ENCODE results near the gene ADGRD2. TPM values are rescaled to one million over a fixed set of nuclear protein-coding genes. Genes with fewer than 3 reads are reported as not detected.

ADGRD2 gene
- total RNA-seq, 4 donors from 2014 or later = not detected

- no peak overlapping the region for H3K4me3 ChIP-seq
- no peaks in the 10 kb centered on the region for H3K36me3 ChIP-seq
- H3K27ac ChIP-seq = no peak overlapping the region
- H3K27me3 ChIP-seq = no peaks in the 10 kb centered on the region
- H3K9me3 ChIP-seq = no peaks in the 10 kb centered on the region
- DNase-seq = no peak
- no peak for TF ChIP-seq POLR2A (IDR thresholded peaks at IDR 0.05)
- TF ChIP-seq CTCF (IDR thresholded peaks at IDR 0.05) = no peak
- no peaks in the 10 kb centered on the region for H3K4me1 ChIP-seq
These were observed 38.5 kb downstream of the ADGRD2 start for GRCh38 chr9:124488641-124489210.

GRCh38 chr9:124489222-124489621 lies 39.0 kb downstream of the ADGRD2 start:
- Histone ChIP-seq H3K36me3 (no peaks in the 10 kb centered on the region), H3K27me3 (no peaks in the 10 kb centered on the region), H3K27ac (no peak overlapping the region), H3K4me1 (no peaks in the 10 kb centered on the region), H3K4me3 (no peak overlapping the region), H3K9me3 (no peaks in the 10 kb centered on the region)
- TF ChIP-seq POLR2A (IDR thresholded peaks at IDR 0.05) = no peak
- no peak for TF ChIP-seq CTCF (IDR thresholded peaks at IDR 0.05)
- DNase-seq = no peak

GRCh38 chr9:124490004-124490403 lies 39.8 kb downstream of the ADGRD2 start:
- no peaks in the 10 kb centered on the region for H3K4me1 ChIP-seq
- no peaks in the 10 kb centered on the region for H3K27me3 ChIP-seq
- H3K9me3 ChIP-seq = no peaks in the 10 kb centered on the region
- no peak overlapping the region for H3K4me3 ChIP-seq
- no peaks in the 10 kb centered on the region for H3K36me3 ChIP-seq
- TF ChIP-seq CTCF (IDR thresholded peaks at IDR 0.05) (no peak), POLR2A (IDR thresholded peaks at IDR 0.05) (no peak)
- H3K27ac ChIP-seq = no peak overlapping the region
- no peak for DNase-seq

- Histone ChIP-seq H3K27me3 (no peaks in the 10 kb centered on the region), H3K4me3 (no peak overlapping the region), H3K9me3 (no peaks in the 10 kb centered on the region), H3K27ac (no peak overlapping the region), H3K4me1 (no peaks in the 10 kb centered on the region), H3K36me3 (no peaks in the 10 kb centered on the region)
- DNase-seq = no peak
- TF ChIP-seq POLR2A (IDR thresholded peaks at IDR 0.05) (no peak), CTCF (IDR thresholded peaks at IDR 0.05) (no peak)
These were observed 41.1 kb downstream of the ADGRD2 start for GRCh38 chr9:124491049-124491975.

GRCh38 chr9:124492818-124493217 lies 42.6 kb downstream of the ADGRD2 start:
- TF ChIP-seq CTCF (IDR thresholded peaks at IDR 0.05) (no peak), POLR2A (IDR thresholded peaks at IDR 0.05) (no peak)
- no peak for DNase-seq
- H3K4me3 ChIP-seq = no peak overlapping the region
- H3K36me3 ChIP-seq = no peaks in the 10 kb centered on the region
- H3K27ac ChIP-seq = no peak overlapping the region
- no peaks in the 10 kb centered on the region for H3K9me3 ChIP-seq
- H3K4me1 ChIP-seq = no peaks in the 10 kb centered on the region
- no peaks in the 10 kb centered on the region for H3K27me3 ChIP-seq

Measured in Peyer's patch (tissue), 4 donors.